Ovary (tissue), 9 donors: ENCODE measurements around the gene CSTF1. TPM values are rescaled to one million over a fixed set of nuclear protein-coding genes. Genes with fewer than 3 reads are reported as not detected.

Source experiments
- DNase-seq, 5 donors: peaks; one replicate each; pipeline ENCODE4 v3.0.0-alpha.2; 2019 to 2020
- H3K27ac ChIP-seq, 2 donors: fragments of 200-600 bp; one replicate each; pipeline versions ENCODE4 v1.5.1 to v1.8.0; 2019 to 2022
- H3K27me3 ChIP-seq: fragments of 200-600 bp; one replicate; pipeline ENCODE4 v1.8.0; 2022
- H3K36me3 ChIP-seq: fragments of 200-600 bp; sonication (generic); one replicate; pipeline ENCODE4 v1.5.1; 2019
- H3K4me1 ChIP-seq: one replicate; pipeline ENCODE4 v1.8.1; 2013; ENCODE audit warnings: mild to moderate bottlenecking, moderate library complexity; ENCODE audit not compliant: insufficient read depth
- H3K4me3 ChIP-seq: fragments of 200-600 bp; sonication (generic); one replicate; pipeline ENCODE4 v1.5.1; 2017
- H3K9me3 ChIP-seq, 2 donors: fragments of 200-600 bp in 1 of 2; sonication (generic) in 1 of 2; one replicate each; pipeline versions ENCODE4 v1.5.1 to v1.8.1; 2013 to 2019; ENCODE audit warnings: mild to moderate bottlenecking in 1 of 2, moderate library complexity in 1 of 2
- CTCF ChIP-seq, 3 donors: fragments of 450-650 bp in 2 of 3; fragments of 200-600 bp in 1 of 3; IDR thresholded peaks; one replicate each; pipeline versions ENCODE4 v1.5.1 to v1.8.0; 2016 to 2022; ENCODE audit warnings: antibody characterized with exemption in 3 of 3, mild to moderate bottlenecking in 1 of 3
- EP300 ChIP-seq: sonication (generic); formaldehyde crosslinking; IDR thresholded peaks from one replicate; pipeline ENCODE4 v1.6.1; 2017; ENCODE audit warnings: antibody characterized with exemption
- POLR2A ChIP-seq: fragments of 450-650 bp; IDR thresholded peaks from one replicate; pipeline ENCODE4 v1.6.1; 2017; ENCODE audit warnings: antibody characterized with exemption, mild to moderate bottlenecking, moderate library complexity
- WGBS, 3 donors: extraction: QIAGEN DNeasy Blood & Tissue Kit in 1 of 3; methylation state at CpG; one replicate each; pipeline versions ENCODE4 v1.1.5 to v1.1.7; 2013 to 2017; 5-methylcytosine and 5-hydroxymethylcytosine counted together
- intact Hi-C, 4 donors: fragments of 100-400 bp; cut with DNase I; formaldehyde crosslinking; loops; one replicate each; pipeline versions ENCODE4 v1.11.0 to v1.15.1; 2022 to 2023
- polyA plus RNA-seq, 2 donors: library from polyadenylated mRNA; stranded (reverse); fragments of 200-250 nt in 1 of 2; fragments of 350-450 nt in 1 of 2; fragmentation: Illumina TruSeq in 1 of 2; extraction: RNeasy Lipid Tissue Mini Kit (QIAGEN cat#74804) in 1 of 2; gene quantifications; one replicate each; pipeline ENCODE4 v1.2.3, GENCODE V29; 2013 to 2014
- total RNA-seq, 7 donors: library from RNA; depleted of rRNA in 2 of 7; stranded (reverse); fragments of >200 nt in 2 of 7; fragmentation: NEBNext Ultra II Directional in 3 of 7; extraction: Animal tissue kit (Norgen Biotek cat#: 25700) in 3 of 7; gene quantifications; one replicate each; pipeline versions ENCODE4 v1.1.0 to v1.2.4, GENCODE V29; 2016 to 2023
- donor health status: DM: no; HTN: no; CAD: no; lungs with moderate emphysema.
- donor health status: DM: no; HTN: no; CAD: no.
- donor health status: Bipolar disorder and iron deficiency.
- donor health status: DM: yes; HTN: yes; CAD: no.
- donor health status: DM: no; HTN: no; CAD: no.
- donor health status: DM: yes; HTN: yes; CAD: no.

The CSTF1 gene
- total and polyA plus RNA-seq, 9 donors = 15.5 to 41.5 (median 31.8) TPM

GRCh38 chr20:56433221-56433879, 40.9 kb downstream of the CSTF1 start:
- H3K36me3 ChIP-seq = no peaks in the 10 kb centered on the region
- no peaks in the 10 kb centered on the region for H3K9me3 ChIP-seq
- DNase-seq = no peak
- H3K4me1 ChIP-seq = no peaks in the 10 kb centered on the region
- no peak for TF ChIP-seq CTCF (IDR thresholded peaks at IDR 0.05)
- TF ChIP-seq POLR2A = no peak
- no peak for TF ChIP-seq EP300
- 25 to 52% (median 34%) methylated on average over 3 of the region's 3 CpGs for WGBS, 3 donors
- intact Hi-C loops = no loop called here
- no peaks in the 10 kb centered on the region for H3K27me3 ChIP-seq
- H3K27ac ChIP-seq = no peak overlapping the region
- no peak overlapping the region for H3K4me3 ChIP-seq

GRCh38 chr20:56433880-56434255, 41.4 kb downstream of the CSTF1 start:
- no peak for DNase-seq
- whole genome bisulfite sequencing, 3 donors = 13 to 31% (median 23%) methylated on average over 6 of the region's 6 CpGs
- Histone ChIP-seq H3K9me3 (no peaks in the 10 kb centered on the region), H3K4me3 (no peak overlapping the region), H3K4me1 (no peaks in the 10 kb centered on the region), H3K36me3 (no peaks in the 10 kb centered on the region), H3K27ac (no peak overlapping the region), H3K27me3 (no peaks in the 10 kb centered on the region)
- TF ChIP-seq CTCF (IDR thresholded peaks at IDR 0.05) = no peak
- TF ChIP-seq EP300 = no peak
- TF ChIP-seq POLR2A = no peak
- intact Hi-C loops = no loop called here

GRCh38 chr20:56437196-56437960, 44.9 kb downstream of the CSTF1 start:
- intact Hi-C loops = no loop called here
- WGBS, 3 donors = 94 to 95% (median 94%) methylated on average over 20 of the region's 20 CpGs
- no peak for DNase-seq
- TF ChIP-seq CTCF (IDR thresholded peaks at IDR 0.05) (no peak), POLR2A (no peak), EP300 (no peak)
- H3K4me1 ChIP-seq = peaks cover 2% of the 10 kb centered on the region
- no peaks in the 10 kb centered on the region for H3K27me3 ChIP-seq
- H3K9me3 ChIP-seq = no peaks in the 10 kb centered on the region
- H3K36me3 ChIP-seq = no peaks in the 10 kb centered on the region
- no peak overlapping the region for H3K27ac ChIP-seq
- H3K4me3 ChIP-seq = no peak overlapping the region

GRCh38 chr20:56438284-56438683, 45.8 kb downstream of the CSTF1 start:
- Histone ChIP-seq H3K9me3 (no peaks in the 10 kb centered on the region), H3K36me3 (no peaks in the 10 kb centered on the region), H3K4me1 (peaks cover 2% of the 10 kb centered on the region), H3K27ac (no peak overlapping the region), H3K27me3 (no peaks in the 10 kb centered on the region), H3K4me3 (no peak overlapping the region)
- intact Hi-C loops = no loop called here
- no peak for TF ChIP-seq CTCF (IDR thresholded peaks at IDR 0.05)
- no peak for TF ChIP-seq EP300
- no peak for TF ChIP-seq POLR2A
- WGBS, 3 donors = 90 to 93% (median 92%) methylated on average over 4 of the region's 4 CpGs
- DNase-seq = no peak
